Measurements from ENCODE around the gene TPK1.

TPK1 gene

GRCh38 chr7:144776447-144776846 lies 59.4 kb downstream of the TPK1 start:
- Histone ChIP-seq H3K36me3 (replicated peaks) (no peaks in the 10 kb centered on the region), H3K27me3 (replicated peaks) (no peaks in the 10 kb centered on the region), H3K4me3 (ENCODE audit: low read depth, low read length) (no peak overlapping the region), H3K27ac (no peak overlapping the region)
- in situ Hi-C loops (cut with HindIII; ENCODE audit: low pct_ligation_motif_present, low sequenced_read_pairs) = no loop called here
- no peak for TF ChIP-seq CTCF (IDR thresholded peaks at IDR 0.05; ENCODE audit: low read depth, low read length, missing control alignments)
- DNase-seq = no peak

GRCh38 chr7:144775749-144776148 lies 60.1 kb downstream of the TPK1 start:
- DNase-seq = no peak
- no peak overlapping the region for H3K4me3 ChIP-seq (ENCODE audit: low read depth, low read length)
- H3K27me3 ChIP-seq (replicated peaks) = no peaks in the 10 kb centered on the region
- no peak for TF ChIP-seq CTCF (IDR thresholded peaks at IDR 0.05; ENCODE audit: low read depth, low read length, missing control alignments)
- no peaks in the 10 kb centered on the region for H3K36me3 ChIP-seq (replicated peaks)
- no peak overlapping the region for H3K27ac ChIP-seq
- in situ Hi-C loops (cut with HindIII; ENCODE audit: low pct_ligation_motif_present, low sequenced_read_pairs) = no loop called here

GRCh38 chr7:144771927-144772326 lies 63.9 kb downstream of the TPK1 start:
- no peak for TF ChIP-seq CTCF (IDR thresholded peaks at IDR 0.05; ENCODE audit: low read depth, low read length, missing control alignments)
- Histone ChIP-seq H3K27me3 (replicated peaks) (no peaks in the 10 kb centered on the region), H3K27ac (no peak overlapping the region), H3K36me3 (replicated peaks) (no peaks in the 10 kb centered on the region), H3K4me3 (ENCODE audit: low read depth, low read length) (no peak overlapping the region)
- in situ Hi-C loops (cut with HindIII; ENCODE audit: low pct_ligation_motif_present, low sequenced_read_pairs) = no loop called here
- no peak for DNase-seq

GRCh38 chr7:144771174-144771573 lies 64.7 kb downstream of the TPK1 start:
- no peaks in the 10 kb centered on the region for H3K27me3 ChIP-seq (replicated peaks)
- no peak for DNase-seq
- H3K27ac ChIP-seq = no peak overlapping the region
- H3K36me3 ChIP-seq (replicated peaks) = no peaks in the 10 kb centered on the region
- TF ChIP-seq CTCF (IDR thresholded peaks at IDR 0.05; ENCODE audit: low read depth, low read length, missing control alignments) = no peak
- H3K4me3 ChIP-seq (ENCODE audit: low read depth, low read length) = no peak overlapping the region
- in situ Hi-C loops (cut with HindIII; ENCODE audit: low pct_ligation_motif_present, low sequenced_read_pairs) = no loop called here

GRCh38 chr7:144769352-144769751 lies 66.5 kb downstream of the TPK1 start:
- no peaks in the 10 kb centered on the region for H3K36me3 ChIP-seq (replicated peaks)
- TF ChIP-seq CTCF (IDR thresholded peaks at IDR 0.05; ENCODE audit: low read depth, low read length, missing control alignments) = no peak
- H3K27me3 ChIP-seq (replicated peaks) = no peaks in the 10 kb centered on the region
- no peak overlapping the region for H3K4me3 ChIP-seq (ENCODE audit: low read depth, low read length)
- DNase-seq = no peak
- no peak overlapping the region for H3K27ac ChIP-seq
- in situ Hi-C loops (cut with HindIII; ENCODE audit: low pct_ligation_motif_present, low sequenced_read_pairs) = no loop called here

- Histone ChIP-seq H3K27me3 (replicated peaks) (no peaks in the 10 kb centered on the region), H3K27ac (no peak overlapping the region), H3K4me3 (ENCODE audit: low read depth, low read length) (no peak overlapping the region), H3K36me3 (replicated peaks) (no peaks in the 10 kb centered on the region)
- in situ Hi-C loops (cut with HindIII; ENCODE audit: low pct_ligation_motif_present, low sequenced_read_pairs) = no loop called here
- no peak for DNase-seq
- TF ChIP-seq CTCF (IDR thresholded peaks at IDR 0.05; ENCODE audit: low read depth, low read length, missing control alignments) = no peak
Observed at GRCh38 chr7:144768633-144769032, 67.2 kb downstream of the TPK1 start.
